ENCODE results near the gene ABCB11.
"Not testable (repeated sequence)": the region's sequence is repeated elsewhere in the genome, so short reads cannot be mapped to it uniquely, and the experiment has no call there.

Gene ABCB11

GRCh38 chr2:169031202-169031601 is at the start of gene ABCB11:
TSS of gene ABCB11 (minus strand) at chr2:169031324. CDS start at chr2:169018125, 13,199 bp downstream.
- DNase-seq, result no peak

- DNase-seq, result no peak
Observed at GRCh38 chr2:169080250-169081069, 49.3 kb upstream of the ABCB11 start.

DNA sequence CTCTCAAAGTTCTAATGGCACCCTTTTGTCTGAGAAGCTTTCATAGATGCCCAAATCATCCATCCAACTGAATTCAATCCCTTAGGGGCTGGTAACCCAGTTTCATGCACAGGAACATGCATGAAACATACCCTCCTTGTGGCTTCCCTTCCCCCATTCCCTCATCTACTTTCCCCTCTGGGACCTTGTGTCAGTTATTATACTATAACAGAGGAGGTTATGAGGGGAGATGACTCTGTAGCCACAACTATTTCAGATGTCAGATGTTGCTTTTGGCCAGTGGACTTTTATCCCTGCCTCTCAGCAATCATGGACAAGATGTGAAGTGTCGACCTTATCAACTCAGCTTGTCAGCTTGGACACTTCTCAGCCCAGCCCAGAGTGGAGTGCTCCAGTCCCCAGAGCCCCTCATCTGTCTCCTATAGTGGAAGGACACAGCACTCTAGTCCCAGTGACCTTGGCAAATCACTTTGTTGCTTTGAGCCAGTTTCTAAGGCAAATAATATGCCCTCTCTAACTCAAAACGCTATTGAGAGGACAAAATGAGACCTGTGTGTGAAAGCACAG is 46.6 kb upstream of the ABCB11 start:
- no peak for DNase-seq

DNA sequence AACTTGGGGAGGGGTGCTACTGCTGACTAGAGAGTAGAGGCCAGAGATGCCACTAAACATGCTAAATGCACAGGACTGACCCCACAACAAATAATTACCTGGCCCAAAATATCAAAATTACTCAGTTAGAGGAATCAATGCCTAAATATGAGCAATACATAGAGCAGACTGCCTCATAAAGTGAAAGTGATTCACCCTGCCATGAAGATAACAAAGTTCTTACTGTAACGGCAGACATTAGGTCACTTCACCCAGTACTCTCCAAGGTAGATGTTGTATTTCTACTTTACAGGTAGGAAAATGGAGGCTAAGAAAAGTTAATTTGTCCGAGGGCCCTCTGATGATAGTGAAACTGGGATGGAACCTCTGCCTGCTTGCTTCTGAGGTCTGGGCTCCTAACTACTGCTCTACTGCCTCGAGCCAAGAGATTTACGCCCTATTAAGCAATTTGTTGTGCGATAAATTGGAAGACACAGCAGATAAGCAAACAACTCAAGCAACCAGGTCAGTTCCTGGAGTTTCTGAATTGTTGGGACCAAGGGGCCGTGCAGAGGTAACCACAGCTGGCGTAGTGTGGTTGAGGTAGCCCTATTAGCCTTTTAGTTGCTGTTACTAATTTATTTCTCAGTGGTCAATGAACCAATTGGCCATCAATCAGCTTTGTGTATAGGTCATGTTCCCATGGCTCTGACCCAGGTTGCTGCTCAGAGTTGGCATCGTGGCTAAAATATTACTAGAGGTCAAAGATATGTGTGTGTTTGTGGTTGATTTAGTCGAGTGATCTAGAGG is 43.0 kb upstream of the ABCB11 start:
- DNase-seq, result no peak

DNA sequence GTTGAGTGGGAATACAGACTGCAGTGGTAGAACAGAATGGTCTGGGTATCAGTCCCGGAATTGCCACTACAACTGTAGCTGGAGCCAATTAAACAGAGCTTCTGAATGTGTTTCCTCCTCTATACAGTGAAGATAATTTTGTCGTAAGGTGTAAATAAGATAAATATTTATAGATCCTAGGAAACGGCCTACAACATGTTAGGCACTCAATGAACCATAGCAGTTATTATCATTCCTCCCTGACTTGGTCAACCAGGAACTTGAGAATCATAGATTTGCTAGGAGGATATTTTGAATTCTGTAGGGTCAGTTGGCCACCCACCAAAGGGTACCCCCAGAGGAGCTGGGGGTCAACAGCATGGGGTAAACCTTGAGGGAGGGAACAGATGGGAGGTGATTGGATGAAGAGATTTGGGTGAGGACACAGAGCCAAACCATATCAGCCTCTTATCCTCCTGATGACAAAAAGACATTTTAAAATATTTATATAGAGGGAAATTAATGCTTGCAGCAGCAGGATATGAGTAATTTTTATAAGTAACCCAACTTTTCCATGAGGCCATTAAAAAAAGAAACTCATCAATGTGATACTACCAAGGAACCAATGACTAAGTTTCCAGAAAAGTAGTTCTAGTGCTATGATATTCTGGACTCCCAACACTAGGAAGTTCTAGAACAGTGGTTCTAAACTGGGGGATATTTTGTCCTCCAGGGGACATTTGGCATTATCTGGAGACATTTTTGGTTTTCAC is 42.3 kb upstream of the ABCB11 start:
- no peak for DNase-seq

DNA sequence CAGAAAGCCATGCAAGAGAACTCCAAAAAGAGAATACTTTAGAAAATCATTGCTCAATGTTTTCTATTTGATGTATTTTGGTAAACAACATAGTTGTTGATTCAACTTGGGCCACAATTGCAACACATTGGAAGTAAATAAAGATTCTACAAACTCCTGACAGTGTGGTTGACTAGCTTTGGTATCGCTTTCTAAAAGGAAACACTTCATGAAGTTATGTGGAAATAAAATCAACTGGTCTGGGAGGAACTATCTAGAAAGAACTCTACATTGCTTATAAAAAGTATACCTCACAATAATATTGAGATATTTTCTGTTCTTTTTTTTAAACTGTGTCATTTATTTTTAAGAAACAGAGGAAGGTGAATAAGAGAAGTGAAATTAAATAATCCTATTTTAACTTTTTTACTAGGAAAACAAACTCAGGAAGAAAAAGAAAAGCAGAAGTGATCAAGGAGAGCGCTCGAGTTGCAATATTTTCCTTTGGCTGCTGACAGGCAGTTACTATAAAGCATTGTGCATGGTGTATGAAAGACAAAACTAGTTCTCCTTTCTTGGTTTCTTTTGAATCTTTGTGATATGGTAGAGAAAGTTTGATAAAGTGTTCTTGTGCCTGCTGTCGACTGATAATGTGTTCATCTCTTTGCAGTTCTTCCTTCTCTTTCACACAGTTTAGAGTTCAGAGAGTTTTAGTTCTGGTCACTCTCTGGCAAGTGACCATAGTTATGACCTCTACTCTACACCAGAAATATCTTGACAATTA is 41.2 kb upstream of the ABCB11 start:
- DNase-seq, result no peak

- no peak for DNase-seq
Observed at GRCh38 chr2:169071455-169071854, 40.3 kb upstream of the ABCB11 start.

- DNase-seq, result no peak
Observed at GRCh38 chr2:169069833-169070232, 38.7 kb upstream of the ABCB11 start.

DNA sequence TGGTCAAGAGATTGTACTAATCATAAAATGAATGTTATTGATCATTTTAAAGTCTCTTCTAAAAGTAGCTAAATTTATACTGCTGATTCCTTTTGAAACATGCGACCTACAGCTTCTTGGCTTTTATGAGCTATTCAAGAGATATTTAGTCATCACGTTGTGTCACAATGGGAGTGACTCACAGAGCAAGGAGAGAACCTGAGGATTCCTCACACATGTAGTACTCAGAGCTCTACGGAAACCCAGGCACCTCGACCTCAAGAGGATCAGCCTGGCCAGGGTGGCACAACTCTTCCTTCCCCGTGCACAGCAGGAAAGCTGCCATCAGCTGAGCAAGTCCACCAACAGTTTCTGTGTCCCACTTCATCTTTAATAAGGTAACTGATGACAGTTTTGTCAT is 38.2 kb upstream of the ABCB11 start, which contains the start of gene DHRS9:
Gene DHRS9, plus strand, starts transcription at position 223 of the 400 bp plus-strand sequence. CDS start 12,019 bp downstream, outside the sequence.
- DNase-seq, result no peak

DNA sequence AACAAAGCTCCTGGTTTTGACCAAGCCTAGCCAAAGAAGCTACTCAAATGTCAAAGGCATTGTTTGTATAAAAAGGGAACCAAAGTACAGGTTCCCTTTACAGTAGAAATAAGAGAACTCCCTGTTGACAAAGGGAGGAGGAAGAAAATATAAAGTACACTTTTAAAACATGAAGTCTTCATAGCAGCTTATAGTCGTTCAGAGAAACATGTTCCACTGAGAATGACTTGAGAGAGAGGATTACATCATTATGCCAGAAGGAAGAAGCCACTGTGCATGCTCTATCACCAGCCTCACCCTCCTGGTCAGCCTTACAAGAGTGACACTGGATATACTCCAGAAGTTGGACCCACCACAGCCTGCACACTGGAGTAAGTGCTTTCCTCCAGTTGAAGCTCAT is 35.8 kb upstream of the ABCB11 start:
- no peak for DNase-seq

- DNase-seq, result no peak
Observed at GRCh38 chr2:169065864-169066517, 34.9 kb upstream of the ABCB11 start.

DNA sequence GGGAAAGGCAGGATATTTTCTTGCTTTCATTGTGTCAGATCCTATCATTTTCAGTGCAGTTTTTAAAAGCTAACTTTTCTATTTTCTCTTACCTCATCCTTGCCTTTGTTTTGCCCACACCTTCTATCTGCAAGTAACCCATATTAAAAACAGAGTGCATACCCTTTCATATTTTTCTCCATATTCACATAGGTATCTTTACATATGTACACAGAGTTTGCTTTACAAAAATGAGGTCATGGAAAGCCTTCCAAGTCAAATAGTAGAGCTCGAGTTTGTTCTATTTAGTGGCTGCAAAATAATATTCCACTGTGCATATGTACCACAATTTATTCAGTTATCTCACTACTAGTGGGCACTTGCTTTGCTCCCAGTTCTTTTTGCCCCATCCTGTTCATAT is 34.3 kb upstream of the ABCB11 start:
- no peak for DNase-seq

DNA sequence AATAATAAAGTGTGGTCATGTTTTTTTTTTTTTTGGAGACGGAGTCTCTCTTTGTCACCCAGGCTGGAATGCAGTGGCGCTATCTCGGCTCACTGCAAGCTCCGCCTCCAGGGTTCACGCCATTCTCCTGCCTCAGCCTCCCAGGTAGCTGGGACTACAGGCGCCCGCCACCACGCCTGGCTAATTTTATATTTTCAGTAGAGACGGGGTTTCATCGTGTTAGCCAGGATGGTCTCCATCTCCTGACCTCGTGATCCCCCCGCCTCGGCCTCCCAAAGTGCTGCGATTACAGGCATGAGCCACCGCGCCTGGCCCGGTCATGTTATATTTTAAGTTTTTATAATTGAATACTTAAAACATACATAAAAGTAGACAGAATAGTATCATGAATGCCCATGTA is 33.1 kb upstream of the ABCB11 start:
- DNase-seq, result not testable (repeated sequence)

GRCh38 chr2:169054575-169054974 is 23.5 kb upstream of the ABCB11 start:
- DNase-seq, result not testable (repeated sequence)

DNA sequence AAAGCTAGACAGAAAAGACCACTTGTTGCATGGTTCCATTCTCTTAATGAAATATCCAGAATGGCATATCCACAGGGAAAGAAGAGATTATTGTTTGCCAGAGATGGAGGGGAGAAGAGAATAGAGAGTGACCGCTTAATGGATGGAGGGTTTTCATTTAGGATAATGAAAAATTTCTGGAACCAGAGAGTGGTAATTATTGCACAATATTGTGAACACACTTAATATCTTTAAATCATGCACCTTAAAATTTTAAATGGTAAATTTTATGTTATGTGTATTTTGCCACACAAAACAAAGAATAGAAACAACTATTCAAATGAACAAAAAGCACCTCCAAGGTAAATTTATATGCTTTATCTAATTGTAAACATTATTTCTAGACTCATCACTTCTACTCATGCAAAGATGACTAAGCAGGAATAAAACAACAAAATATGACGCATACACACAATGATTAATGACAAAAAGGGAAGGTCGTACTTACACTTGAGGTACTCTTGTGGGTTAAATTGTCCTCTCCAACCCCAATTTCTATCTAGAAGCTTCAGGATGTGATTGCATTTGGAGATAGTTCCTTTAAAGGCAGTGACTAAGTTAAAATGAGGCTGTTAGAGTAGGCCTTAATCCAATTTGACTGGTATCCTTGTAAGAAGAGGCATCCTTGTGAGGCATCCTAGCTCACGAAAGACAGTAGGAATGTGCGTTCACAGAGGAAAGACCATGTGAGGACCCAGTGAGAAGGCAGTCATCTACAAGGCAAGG is 19.5 kb upstream of the ABCB11 start:
- no peak for DNase-seq

GRCh38 chr2:169049142-169049541 is 18.0 kb upstream of the ABCB11 start:
- DNase-seq, result no peak

- DNase-seq, result no peak
Observed at GRCh38 chr2:169047256-169048250, 16.4 kb upstream of the ABCB11 start.

DNA sequence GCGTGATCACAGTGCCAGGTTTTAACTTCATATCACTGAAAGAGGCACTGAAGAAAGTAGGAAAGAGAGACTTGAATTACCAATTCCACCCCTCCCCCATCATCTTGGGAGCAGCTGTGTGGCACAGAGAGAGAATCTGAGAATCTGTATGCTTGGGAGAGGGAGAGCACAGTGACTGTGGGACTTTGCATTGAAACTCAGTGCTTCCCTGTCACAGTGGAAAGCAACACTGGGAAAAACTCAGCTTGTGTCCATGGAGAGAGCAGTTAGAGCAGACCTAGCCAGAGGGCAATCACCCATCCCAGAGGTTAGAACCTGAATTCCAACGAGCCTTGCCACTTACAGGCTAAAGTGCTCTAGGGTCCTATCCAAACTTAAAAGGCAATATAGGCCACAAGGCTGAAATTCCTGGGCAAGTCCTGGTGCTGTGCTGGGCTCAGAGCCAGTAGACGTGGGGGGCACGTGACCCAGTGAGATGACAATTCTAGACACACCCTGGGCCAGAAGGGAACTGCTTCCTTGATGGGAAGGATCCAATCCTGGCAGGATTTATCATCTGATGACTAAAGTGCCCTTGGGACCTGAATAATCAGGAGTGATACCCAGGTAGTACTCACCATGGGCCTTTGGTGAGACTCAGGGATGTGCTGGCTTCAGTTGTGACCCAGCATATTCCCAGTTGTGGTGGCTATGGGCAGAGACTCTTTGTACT is 15.5 kb upstream of the ABCB11 start:
- no peak for DNase-seq

- DNase-seq, result no peak
Observed at GRCh38 chr2:169042856-169043255, 11.7 kb upstream of the ABCB11 start.
